ENCODE results near the gene ATPAF2. TPM values are rescaled to one million over a fixed set of nuclear protein-coding genes. Genes with fewer than 3 reads are reported as not detected.

The ATPAF2 gene
- 25.7 and 33.4 TPM in 2 replicates for total RNA-seq (2014; rRNA removed; shearing (Covaris generic))
- 24.3 and 24.7 TPM in 2 replicates for polyA plus RNA-seq (2016; fragmentation: Nextera tagmentation; extraction: Ambion mirVana)
- long read RNA-seq, transcript ATPAF2-206 (8 exons, 1,564 nt) = major isoform, 25 of 29 reads
- long read RNA-seq, partial matches to known transcripts = 1 of 29 reads
- long read RNA-seq, other reads (novel, unspliced or antisense) = 3 of 29 reads

GRCh38 chr17:18038861-18039534 is at the start of gene ATPAF2, which contains the start of gene GID4:
Gene ATPAF2, minus strand, starts transcription at chr17:18039168. Its CDS starts 155 bp downstream, at chr17:18039013.
Gene GID4, plus strand, starts transcription at chr17:18039408. Its CDS starts 57 bp downstream, at chr17:18039465.
- peak within 1 kb of the TSS; percentile 95 for H3K4me2 ChIP-seq
- Mint-ChIP-seq H3K36me3 (ENCODE audit: low read depth) (no peaks in the 10 kb centered on the region; the same call in 2 of the 3 replicates), H3K9me3 (no peaks in the 10 kb centered on the region; the same call in 2 of the 3 replicates), H3K27me3 (ENCODE audit: insufficient read depth, low read depth, poor library complexity) (peaks cover 14% of the 10 kb centered on the region), H3K4me1 (peaks cover 34% of the 10 kb centered on the region), H3K4me3 (peak within 1 kb of the TSS; percentile 89), H3K27ac (peak within 1 kb of the TSS; percentile 74)
- DNase-seq (ENCODE audit: low spot score) (peak; percentile 99), ATAC-seq (peak; percentile 86)
- no peaks in the 10 kb centered on the region for H3F3A ChIP-seq (replicated peaks; ENCODE audit: low read depth)
- H3K4me1 ChIP-seq (ENCODE audit: insufficient read depth) = peaks cover 9% of the 10 kb centered on the region
- H3K27me3 ChIP-seq (ENCODE audit: insufficient read depth) = no peaks in the 10 kb centered on the region
- peaks cover 27% of the 10 kb centered on the region for H3K79me2 ChIP-seq (replicated peaks; ENCODE audit: insufficient read depth)
- H2AFZ ChIP-seq = peak within 1 kb of the TSS; percentile 92
- H4K20me1 ChIP-seq (replicated peaks; ENCODE audit: insufficient read depth) = peaks cover 20% of the 10 kb centered on the region
- TF ChIP-seq, protein P1, sequence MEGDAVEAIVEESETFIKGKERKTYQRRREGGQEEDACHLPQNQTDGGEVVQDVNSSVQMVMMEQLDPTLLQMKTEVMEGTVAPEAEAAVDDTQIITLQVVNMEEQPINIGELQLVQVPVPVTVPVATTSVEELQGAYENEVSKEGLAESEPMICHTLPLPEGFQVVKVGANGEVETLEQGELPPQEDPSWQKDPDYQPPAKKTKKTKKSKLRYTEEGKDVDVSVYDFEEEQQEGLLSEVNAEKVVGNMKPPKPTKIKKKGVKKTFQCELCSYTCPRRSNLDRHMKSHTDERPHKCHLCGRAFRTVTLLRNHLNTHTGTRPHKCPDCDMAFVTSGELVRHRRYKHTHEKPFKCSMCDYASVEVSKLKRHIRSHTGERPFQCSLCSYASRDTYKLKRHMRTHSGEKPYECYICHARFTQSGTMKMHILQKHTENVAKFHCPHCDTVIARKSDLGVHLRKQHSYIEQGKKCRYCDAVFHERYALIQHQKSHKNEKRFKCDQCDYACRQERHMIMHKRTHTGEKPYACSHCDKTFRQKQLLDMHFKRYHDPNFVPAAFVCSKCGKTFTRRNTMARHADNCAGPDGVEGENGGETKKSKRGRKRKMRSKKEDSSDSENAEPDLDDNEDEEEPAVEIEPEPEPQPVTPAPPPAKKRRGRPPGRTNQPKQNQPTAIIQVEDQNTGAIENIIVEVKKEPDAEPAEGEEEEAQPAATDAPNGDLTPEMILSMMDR (conservative IDR thresholded peaks at IDR 0.05; ENCODE audit: low read depth in 2 of 2) = no peak
- no peak for TF ChIP-seq ZNF114 (CRISPR knock-in tag; IDR thresholded peaks at IDR 0.05)
- TF ChIP-seq, protein P2, sequence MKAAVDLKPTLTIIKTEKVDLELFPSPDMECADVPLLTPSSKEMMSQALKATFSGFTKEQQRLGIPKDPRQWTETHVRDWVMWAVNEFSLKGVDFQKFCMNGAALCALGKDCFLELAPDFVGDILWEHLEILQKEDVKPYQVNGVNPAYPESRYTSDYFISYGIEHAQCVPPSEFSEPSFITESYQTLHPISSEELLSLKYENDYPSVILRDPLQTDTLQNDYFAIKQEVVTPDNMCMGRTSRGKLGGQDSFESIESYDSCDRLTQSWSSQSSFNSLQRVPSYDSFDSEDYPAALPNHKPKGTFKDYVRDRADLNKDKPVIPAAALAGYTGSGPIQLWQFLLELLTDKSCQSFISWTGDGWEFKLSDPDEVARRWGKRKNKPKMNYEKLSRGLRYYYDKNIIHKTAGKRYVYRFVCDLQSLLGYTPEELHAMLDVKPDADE (IDR thresholded peaks at IDR 0.05) = peak; percentile 94
- no peak for TF ChIP-seq NANOG (IDR thresholded peaks at IDR 0.05; ENCODE audit: borderline replicate concordance)
- TF ChIP-seq EZH2 (IDR thresholded peaks at IDR 0.05; ENCODE audit: low read depth, unreplicated experiment) = no peak
- no peak for TF ChIP-seq REST (IDR thresholded peaks at IDR 0.05; ENCODE audit: unreplicated experiment)
- no peak for TF ChIP-seq JUNB (IDR thresholded peaks at IDR 0.05; ENCODE audit: unreplicated experiment)
- no peak for TF ChIP-seq EZH2phosphoT487 (IDR thresholded peaks at IDR 0.05; ENCODE audit: unreplicated experiment)
- no peak for TF ChIP-seq STAT1 (IDR thresholded peaks at IDR 0.05; ENCODE audit: unreplicated experiment)
- peak; percentile 68 for TF ChIP-seq POLR2AphosphoS5 (IDR thresholded peaks at IDR 0.05; ENCODE audit: low read depth)
- peak; percentile 94 for TF ChIP-seq CREB1 (CRISPR knock-in tag; IDR thresholded peaks at IDR 0.05; ENCODE audit: low read depth)
- peak within 1 kb of the TSS; percentile 82 for H3K4me3 ChIP-seq
- no peak within 1 kb of the TSS for H3K27ac ChIP-seq (ENCODE audit: low read depth)
- H3K36me3 ChIP-seq (ENCODE audit: insufficient read depth) = no peaks in the 10 kb centered on the region
- no peaks in the 10 kb centered on the region for H3K9me2 ChIP-seq (ENCODE audit: insufficient read depth)
